Measurements from ENCODE around the gene PCK2. TPM values are rescaled to one million over a fixed set of nuclear protein-coding genes. Genes with fewer than 3 reads are reported as not detected.

Gene PCK2
- total and polyA plus RNA-seq, 2 of the 13 experiments (the other 11 are each of a cell fraction or from before 2014, with no cell fraction given) = 129 to 272 TPM

DNA sequence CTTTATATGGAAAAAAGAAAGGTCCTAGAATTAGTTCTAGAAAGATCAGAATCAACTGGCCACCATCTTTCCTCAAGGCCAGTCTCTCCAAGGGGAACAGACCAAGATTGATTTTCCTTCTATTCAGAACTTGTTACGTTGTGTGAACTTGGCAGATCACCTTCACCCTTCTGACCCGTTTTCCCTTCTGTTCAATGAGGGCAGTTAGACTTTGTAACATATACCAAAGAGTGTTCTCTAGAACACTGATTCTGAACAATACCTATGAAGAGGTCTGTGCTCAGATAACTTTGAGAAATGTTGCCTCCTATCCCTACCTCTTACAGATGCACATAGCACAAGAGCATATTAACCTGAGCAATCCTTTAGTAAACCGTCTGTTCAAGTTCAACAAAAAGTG lies 10.6 kb upstream of the PCK2 start:
- H3K9me3 ChIP-seq (ENCODE audit: low read length) = no peaks in the 10 kb centered on the region
- intact Hi-C loops (cut with micrococcal nuclease; ENCODE audit: unreplicated experiment) (no loop called here), in situ Hi-C loops (cut with HindIII; ENCODE audit: extremely low pct_ligation_motif_present, low pct_unique_long_range_greater_than_20kb) (no loop called here)
- WGBS (ENCODE audit: low lambda C conversion rate) = 6% methylated on average over 3 of the region's 3 CpGs
- TF ChIP-seq TBX3 (IDR thresholded peaks at IDR 0.05; ENCODE audit: borderline replicate concordance) (no peak), RARA (CRISPR knock-in tag; IDR thresholded peaks at IDR 0.05) (0 out of 2 replicates have a peak, but pooled peaks have one; percentile 36), BCL6 (CRISPR knock-in tag; IDR thresholded peaks at IDR 0.05) (0 out of 2 replicates have a peak, but pooled peaks have one; percentile 35)
- H3K4me1 ChIP-seq (ENCODE audit: insufficient read depth, low read length) = peaks cover 30% of the 10 kb centered on the region
- H3K4me3 ChIP-seq (replicated peaks in 1 of 3; ENCODE audit: insufficient read depth in 1 of 3, low read depth in 2 of 3, low read length in 3 of 3) = no peak overlapping the region
- H4K20me1 ChIP-seq (ENCODE audit: insufficient read depth, low read length) = no peaks in the 10 kb centered on the region
- ChIA-PET POLR2A (interaction anchor here (0.9 to 4.9 kb wide), 3 partner anchors 11 to 31 kb away, joined by 3 to 131 read pairs (median 31); partner anchors contain the start of genes DCAF11, NRL and PCK2), CTCF (ENCODE audit: low intra/inter-chr PET ratio, low total read pairs) (no interaction called here)
- H3K27ac ChIP-seq (ENCODE audit: extremely low read length, insufficient read depth, low read length) = no peak overlapping the region
- BruUV-seq (replicated peaks) = no TSS peak
- no peaks in the 10 kb centered on the region for H3K79me2 ChIP-seq (ENCODE audit: insufficient read depth, low read length)
- no peak overlapping the region for H2AFZ ChIP-seq (ENCODE audit: low read length)
- ATAC-seq (no peak), FAIRE-seq (peak; percentile 28), DNase-seq (ENCODE audit: low spot score) (no peak)
- no peak overlapping the region for H3K9ac ChIP-seq (ENCODE audit: insufficient read depth, low read depth, low read length)
- H3K27me3 ChIP-seq (ENCODE audit: control insufficient read depth in 1 of 2, insufficient read depth in 2 of 2, low read length in 2 of 2) = peaks cover 19 to 70% of the 10 kb centered on the region in 2 experiments
- no peaks in the 10 kb centered on the region for H3K36me3 ChIP-seq (replicated peaks in 1 of 2; ENCODE audit: control insufficient read depth in 1 of 2, insufficient read depth in 2 of 2, low read length in 2 of 2)
- no peak overlapping the region for H3K4me2 ChIP-seq (ENCODE audit: low read depth, low read length)

DNA sequence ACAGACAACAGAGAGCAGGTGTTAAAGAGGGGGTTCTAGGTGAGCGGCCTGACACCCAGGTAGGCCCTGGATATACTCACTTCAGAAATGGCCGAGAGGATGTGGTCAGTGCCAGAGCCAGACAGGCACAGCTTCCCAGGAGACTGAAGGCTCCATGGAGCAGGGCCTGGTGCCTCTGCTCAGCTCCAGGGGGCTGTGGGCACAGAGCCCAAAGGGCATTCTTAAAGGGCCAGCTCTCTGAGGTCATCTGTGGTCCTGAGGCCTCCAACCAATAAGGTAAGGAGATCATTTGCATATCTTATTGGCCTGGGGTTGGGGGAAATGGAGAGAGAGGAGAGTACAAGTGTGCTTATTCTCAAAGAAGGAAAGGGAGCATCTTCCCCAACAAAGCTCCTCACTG lies 9.7 kb upstream of the PCK2 start:
- Histone ChIP-seq H4K20me1 (ENCODE audit: insufficient read depth, low read length) (no peaks in the 10 kb centered on the region), H3K4me3 (replicated peaks in 1 of 3; ENCODE audit: insufficient read depth in 1 of 3, low read depth in 2 of 3, low read length in 3 of 3) (no peak overlapping the region), H3K9ac (ENCODE audit: insufficient read depth, low read depth, low read length) (no peak overlapping the region), H3K4me2 (ENCODE audit: low read depth, low read length) (no peak overlapping the region), H3K4me1 (ENCODE audit: insufficient read depth, low read length) (peaks cover 34% of the 10 kb centered on the region), H3K79me2 (ENCODE audit: insufficient read depth, low read length) (no peaks in the 10 kb centered on the region), H3K27me3 (ENCODE audit: control insufficient read depth in 1 of 2, insufficient read depth in 2 of 2, low read length in 2 of 2) (peaks cover 17 to 61% of the 10 kb centered on the region in 2 experiments), H3K27ac (ENCODE audit: extremely low read length, insufficient read depth, low read length) (no peak overlapping the region), H3K9me3 (ENCODE audit: low read length) (no peaks in the 10 kb centered on the region), H3K36me3 (replicated peaks in 1 of 2; ENCODE audit: control insufficient read depth in 1 of 2, insufficient read depth in 2 of 2, low read length in 2 of 2) (no peaks in the 10 kb centered on the region), H2AFZ (ENCODE audit: low read length) (no peak overlapping the region)
- intact Hi-C loops (cut with micrococcal nuclease; ENCODE audit: unreplicated experiment) = no loop called here
- ChIA-PET POLR2A (interaction anchor here (0.5 to 2.1 kb wide), 10 partner anchors 9 to 223 kb away, joined by 3 to 19 read pairs (median 4); partner anchors contain the start of genes CARMIL3, CIDEB, DCAF11 and NRL), CTCF (ENCODE audit: low intra/inter-chr PET ratio, low total read pairs) (interaction anchor here (1.6 kb wide), 1 partner anchor 26 kb away, joined by 4 read pairs; no protein-coding TSS in a partner anchor)
- BruUV-seq (replicated peaks) = no TSS peak
- 17% methylated on average over 2 of the region's 2 CpGs for WGBS (ENCODE audit: low lambda C conversion rate)
- TF ChIP-seq, protein P1, sequence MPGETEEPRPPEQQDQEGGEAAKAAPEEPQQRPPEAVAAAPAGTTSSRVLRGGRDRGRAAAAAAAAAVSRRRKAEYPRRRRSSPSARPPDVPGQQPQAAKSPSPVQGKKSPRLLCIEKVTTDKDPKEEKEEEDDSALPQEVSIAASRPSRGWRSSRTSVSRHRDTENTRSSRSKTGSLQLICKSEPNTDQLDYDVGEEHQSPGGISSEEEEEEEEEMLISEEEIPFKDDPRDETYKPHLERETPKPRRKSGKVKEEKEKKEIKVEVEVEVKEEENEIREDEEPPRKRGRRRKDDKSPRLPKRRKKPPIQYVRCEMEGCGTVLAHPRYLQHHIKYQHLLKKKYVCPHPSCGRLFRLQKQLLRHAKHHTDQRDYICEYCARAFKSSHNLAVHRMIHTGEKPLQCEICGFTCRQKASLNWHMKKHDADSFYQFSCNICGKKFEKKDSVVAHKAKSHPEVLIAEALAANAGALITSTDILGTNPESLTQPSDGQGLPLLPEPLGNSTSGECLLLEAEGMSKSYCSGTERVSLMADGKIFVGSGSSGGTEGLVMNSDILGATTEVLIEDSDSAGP (CRISPR knock-in tag; IDR thresholded peaks at IDR 0.05; ENCODE audit: borderline replicate concordance) = peak; percentile 51
- TF ChIP-seq SALL1 (CRISPR knock-in tag; IDR thresholded peaks at IDR 0.05) = no peak
- peak; percentile 23; the same call in 1 of the 2 replicates for TF ChIP-seq KMT2A (CRISPR knock-in tag; IDR thresholded peaks at IDR 0.05)
- TF ChIP-seq, protein P2, sequence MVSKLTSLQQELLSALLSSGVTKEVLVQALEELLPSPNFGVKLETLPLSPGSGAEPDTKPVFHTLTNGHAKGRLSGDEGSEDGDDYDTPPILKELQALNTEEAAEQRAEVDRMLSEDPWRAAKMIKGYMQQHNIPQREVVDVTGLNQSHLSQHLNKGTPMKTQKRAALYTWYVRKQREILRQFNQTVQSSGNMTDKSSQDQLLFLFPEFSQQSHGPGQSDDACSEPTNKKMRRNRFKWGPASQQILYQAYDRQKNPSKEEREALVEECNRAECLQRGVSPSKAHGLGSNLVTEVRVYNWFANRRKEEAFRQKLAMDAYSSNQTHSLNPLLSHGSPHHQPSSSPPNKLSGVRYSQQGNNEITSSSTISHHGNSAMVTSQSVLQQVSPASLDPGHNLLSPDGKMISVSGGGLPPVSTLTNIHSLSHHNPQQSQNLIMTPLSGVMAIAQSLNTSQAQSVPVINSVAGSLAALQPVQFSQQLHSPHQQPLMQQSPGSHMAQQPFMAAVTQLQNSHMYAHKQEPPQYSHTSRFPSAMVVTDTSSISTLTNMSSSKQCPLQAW (CRISPR knock-in tag; IDR thresholded peaks at IDR 0.05) = no peak
- FAIRE-seq (no peak), ATAC-seq (no peak), DNase-seq (ENCODE audit: low spot score) (no peak)
- in situ Hi-C loops (cut with HindIII; ENCODE audit: extremely low pct_ligation_motif_present, low pct_unique_long_range_greater_than_20kb) = no loop called here
